ENCODE data around the gene TSC2. TPM values are rescaled to one million over a fixed set of nuclear protein-coding genes. Genes with fewer than 3 reads are reported as not detected.
A peak's percentile ranks its signal among the peaks of the same experiment; 100 is the strongest.

TSC2 gene
- total RNA-seq, 1 experiment from 2014 or later = 109 TPM

DNA sequence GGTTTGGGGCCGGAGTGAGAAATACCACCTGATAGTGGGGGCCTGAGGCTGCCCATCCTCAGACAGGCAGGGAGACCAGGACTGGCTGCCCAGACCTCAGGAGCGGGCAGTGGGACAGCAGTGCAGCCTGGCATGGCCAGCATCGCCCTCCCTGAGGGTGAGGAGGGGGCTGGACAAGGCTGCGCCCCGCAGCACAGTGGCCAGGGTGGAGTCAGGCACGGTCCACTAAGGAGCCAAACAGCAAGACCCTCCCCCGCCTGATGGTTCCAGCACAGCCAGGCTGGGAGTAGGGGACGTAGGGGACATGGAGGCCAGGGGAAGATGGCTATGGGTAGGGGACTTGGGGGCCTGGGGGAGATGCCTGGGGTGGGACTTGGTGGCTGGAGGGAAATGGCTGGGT is 41.5 kb upstream of the TSC2 start:
- TF ChIP-seq, protein P1, sequence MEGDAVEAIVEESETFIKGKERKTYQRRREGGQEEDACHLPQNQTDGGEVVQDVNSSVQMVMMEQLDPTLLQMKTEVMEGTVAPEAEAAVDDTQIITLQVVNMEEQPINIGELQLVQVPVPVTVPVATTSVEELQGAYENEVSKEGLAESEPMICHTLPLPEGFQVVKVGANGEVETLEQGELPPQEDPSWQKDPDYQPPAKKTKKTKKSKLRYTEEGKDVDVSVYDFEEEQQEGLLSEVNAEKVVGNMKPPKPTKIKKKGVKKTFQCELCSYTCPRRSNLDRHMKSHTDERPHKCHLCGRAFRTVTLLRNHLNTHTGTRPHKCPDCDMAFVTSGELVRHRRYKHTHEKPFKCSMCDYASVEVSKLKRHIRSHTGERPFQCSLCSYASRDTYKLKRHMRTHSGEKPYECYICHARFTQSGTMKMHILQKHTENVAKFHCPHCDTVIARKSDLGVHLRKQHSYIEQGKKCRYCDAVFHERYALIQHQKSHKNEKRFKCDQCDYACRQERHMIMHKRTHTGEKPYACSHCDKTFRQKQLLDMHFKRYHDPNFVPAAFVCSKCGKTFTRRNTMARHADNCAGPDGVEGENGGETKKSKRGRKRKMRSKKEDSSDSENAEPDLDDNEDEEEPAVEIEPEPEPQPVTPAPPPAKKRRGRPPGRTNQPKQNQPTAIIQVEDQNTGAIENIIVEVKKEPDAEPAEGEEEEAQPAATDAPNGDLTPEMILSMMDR (IDR thresholded peaks at IDR 0.05; ENCODE audit: insufficient read depth in 1 of 2, low read depth in 1 of 2, low read length in 1 of 2, severe bottlenecking in 1 of 2, unreplicated experiment in 1 of 2) = no peak
- peaks cover 36% of the 10 kb centered on the region for H3K36me3 Mint-ChIP-seq (ENCODE audit: insufficient read depth, unreplicated experiment)
- H3K4me3 Mint-ChIP-seq (ENCODE audit: unreplicated experiment) = peak overlapping the region; percentile 45
- Histone ChIP-seq H3K9me3 (no peaks in the 10 kb centered on the region), H3K36me3 (ENCODE audit: control insufficient read depth, insufficient read depth, low read length) (no peaks in the 10 kb centered on the region; the same call in 1 of the 2 replicates), H3K4me1 (peaks cover 15% of the 10 kb centered on the region; the same call in 1 of the 2 replicates), H3K27me3 (replicated peaks; ENCODE audit: control insufficient read depth, insufficient read depth, low read length) (no peaks in the 10 kb centered on the region), H3K4me3 (ENCODE audit: low read depth, low read length) (no peak overlapping the region)
- BruUV-seq (replicated peaks) = no TSS peak
- ChIA-PET CTCF (no interaction called here), POLR2A (no interaction called here)
- peaks cover 5% of the 10 kb centered on the region for H3K4me1 Mint-ChIP-seq (ENCODE audit: low read depth, unreplicated experiment)
- H3K27ac Mint-ChIP-seq (ENCODE audit: unreplicated experiment) = peak overlapping the region; percentile 51
- intact Hi-C loops (cut with micrococcal nuclease; ENCODE audit: unreplicated experiment) = no loop called here
- no peaks in the 10 kb centered on the region for H3K9me3 Mint-ChIP-seq (ENCODE audit: unreplicated experiment)
- no peaks in the 10 kb centered on the region for H3K27me3 Mint-ChIP-seq (ENCODE audit: insufficient read depth, unreplicated experiment)
- DNase-seq = no peak

DNA sequence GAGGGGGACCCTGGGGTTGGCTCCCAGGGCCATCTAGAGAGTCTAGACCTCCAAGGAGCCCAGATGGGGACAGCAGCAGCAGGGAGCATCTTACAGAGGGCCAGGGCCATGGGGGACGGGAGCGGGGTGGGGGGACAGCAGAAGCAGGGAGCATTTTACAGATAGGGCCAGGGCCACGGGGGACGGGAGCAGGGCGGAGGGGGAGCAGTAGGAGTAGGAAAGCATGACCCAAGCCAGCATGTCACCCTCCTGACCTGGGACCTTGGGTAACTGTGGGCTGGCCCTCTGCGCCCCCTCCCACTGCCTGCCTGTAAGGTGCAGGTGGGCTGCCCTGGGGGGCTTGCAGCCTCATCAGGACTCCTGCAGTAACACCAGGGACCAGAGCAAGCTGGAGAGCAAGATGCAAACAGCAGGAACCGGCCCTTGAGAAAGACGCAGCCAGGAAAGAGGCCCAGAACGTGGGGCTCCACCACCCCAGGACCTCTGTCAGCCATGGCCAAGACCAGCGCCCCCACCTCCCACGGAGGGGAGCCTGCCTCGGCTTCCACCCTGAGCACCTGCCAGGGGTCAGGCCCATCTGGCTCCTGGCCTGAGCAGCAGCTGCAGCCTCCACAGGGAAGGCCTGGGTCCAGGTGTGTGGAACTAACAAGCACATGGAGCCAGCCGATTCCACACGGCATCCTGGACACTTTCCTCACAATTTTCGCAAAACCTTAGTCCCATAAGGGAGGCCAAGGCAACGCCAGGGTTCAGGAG is 40.5 kb upstream of the TSC2 start:
- peaks cover 5% of the 10 kb centered on the region for H3K4me1 Mint-ChIP-seq (ENCODE audit: low read depth, unreplicated experiment)
- TF ChIP-seq, protein P1 (IDR thresholded peaks at IDR 0.05; ENCODE audit: insufficient read depth in 1 of 2, low read depth in 1 of 2, low read length in 1 of 2, severe bottlenecking in 1 of 2, unreplicated experiment in 1 of 2) = no peak
- CTCF ChIA-PET = no interaction called here

DNA sequence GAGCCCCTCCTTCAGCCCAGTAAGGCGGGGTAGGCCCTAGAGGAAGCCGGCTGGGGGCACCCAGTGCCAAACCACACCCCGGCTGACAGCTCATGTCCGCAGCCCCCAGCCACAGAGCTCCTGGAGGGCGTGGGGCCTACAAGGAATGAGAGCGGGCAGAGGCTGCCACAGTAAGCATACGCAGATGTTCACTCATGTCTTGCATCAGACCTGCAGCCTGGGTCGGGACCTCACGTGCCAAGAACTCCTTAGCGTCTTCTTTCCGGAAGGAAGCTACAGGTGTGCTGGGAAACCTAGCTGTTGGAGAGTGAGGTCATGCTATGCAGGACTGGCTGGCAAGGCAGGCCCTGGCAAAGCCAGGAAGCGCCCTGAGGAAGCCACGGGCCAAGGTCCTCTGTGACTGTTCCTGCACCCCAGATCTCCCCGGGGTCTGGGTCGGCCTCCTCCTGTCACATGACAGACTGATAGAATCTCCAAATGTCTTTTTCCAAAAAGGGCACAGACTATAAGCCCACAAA is 39.7 kb upstream of the TSC2 start:
- Histone ChIP-seq H3K36me3 (ENCODE audit: control insufficient read depth, insufficient read depth, low read length) (no peaks in the 10 kb centered on the region; the same call in 1 of the 2 replicates), H3K4me1 (peaks cover 15% of the 10 kb centered on the region; the same call in 1 of the 2 replicates), H3K9me3 (no peaks in the 10 kb centered on the region), H3K27me3 (replicated peaks; ENCODE audit: control insufficient read depth, insufficient read depth, low read length) (no peaks in the 10 kb centered on the region), H3K4me3 (ENCODE audit: low read depth, low read length) (peak overlapping the region; percentile 63; the same call in 1 of the 2 replicates)
- TSS peak; percentile 78 for BruUV-seq (replicated peaks)
- Mint-ChIP-seq H3K36me3 (ENCODE audit: insufficient read depth, unreplicated experiment) (peaks cover 31% of the 10 kb centered on the region), H3K4me3 (ENCODE audit: unreplicated experiment) (peak overlapping the region; percentile 77), H3K27ac (ENCODE audit: unreplicated experiment) (peak overlapping the region; percentile 53), H3K9me3 (ENCODE audit: unreplicated experiment) (no peaks in the 10 kb centered on the region), H3K4me1 (ENCODE audit: low read depth, unreplicated experiment) (peaks cover 5% of the 10 kb centered on the region), H3K27me3 (ENCODE audit: insufficient read depth, unreplicated experiment) (no peaks in the 10 kb centered on the region)
- TF ChIP-seq, protein P1 (IDR thresholded peaks at IDR 0.05; ENCODE audit: insufficient read depth in 1 of 2, low read depth in 1 of 2, low read length in 1 of 2, severe bottlenecking in 1 of 2, unreplicated experiment in 1 of 2) = no peak
- no peak for DNase-seq
- ChIA-PET POLR2A (interaction anchor here (1.4 to 1.9 kb wide), 2 partner anchors 43 to 147 kb away, joined by 6 to 16 read pairs; partner anchors contain the start of genes RPS2 and TRAF7), CTCF (interaction anchor here (1.3 kb wide), 1 partner anchor 132 kb away, joined by 7 read pairs; no protein-coding TSS in a partner anchor)
- intact Hi-C loops (cut with micrococcal nuclease; ENCODE audit: unreplicated experiment) = no loop called here

More for the DNA sequence above, 40.5 kb upstream of the TSC2 start:
- no peaks in the 10 kb centered on the region for H3K27me3 Mint-ChIP-seq (ENCODE audit: insufficient read depth, unreplicated experiment)
- H3K27ac Mint-ChIP-seq (ENCODE audit: unreplicated experiment) = peak overlapping the region; percentile 53
- intact Hi-C loops (cut with micrococcal nuclease; ENCODE audit: unreplicated experiment) = no loop called here
- H3K9me3 Mint-ChIP-seq (ENCODE audit: unreplicated experiment) = no peaks in the 10 kb centered on the region
- H3K36me3 ChIP-seq (ENCODE audit: control insufficient read depth, insufficient read depth, low read length) = no peaks in the 10 kb centered on the region; the same call in 1 of the 2 replicates
- peaks cover 31% of the 10 kb centered on the region for H3K36me3 Mint-ChIP-seq (ENCODE audit: insufficient read depth, unreplicated experiment)
- peak overlapping the region; percentile 77 for H3K4me3 Mint-ChIP-seq (ENCODE audit: unreplicated experiment)
- H3K4me1 ChIP-seq = peaks cover 15% of the 10 kb centered on the region; the same call in 1 of the 2 replicates
- no peaks in the 10 kb centered on the region for H3K27me3 ChIP-seq (replicated peaks; ENCODE audit: control insufficient read depth, insufficient read depth, low read length)
- no peak overlapping the region for H3K4me3 ChIP-seq (ENCODE audit: low read depth, low read length)
- no TSS peak for BruUV-seq (replicated peaks)
- POLR2A ChIA-PET = no interaction called here
- no peak for DNase-seq
- H3K9me3 ChIP-seq = no peaks in the 10 kb centered on the region
